HS-27A (cell line): ENCODE measurements around the gene RERE.

Source experiments
- DNase-seq: peaks from one replicate; pipeline ENCODE4 v3.0.0-alpha.2; 2012; ENCODE audit warnings: low read depth, missing footprints

The RERE gene

GRCh38 chr1:8363186-8363766, 454.2 kb downstream of the RERE start:
- no peak for DNase-seq

- DNase-seq: no peak
Observed at GRCh38 chr1:8362701-8363101, 454.7 kb downstream of the RERE start.

DNA sequence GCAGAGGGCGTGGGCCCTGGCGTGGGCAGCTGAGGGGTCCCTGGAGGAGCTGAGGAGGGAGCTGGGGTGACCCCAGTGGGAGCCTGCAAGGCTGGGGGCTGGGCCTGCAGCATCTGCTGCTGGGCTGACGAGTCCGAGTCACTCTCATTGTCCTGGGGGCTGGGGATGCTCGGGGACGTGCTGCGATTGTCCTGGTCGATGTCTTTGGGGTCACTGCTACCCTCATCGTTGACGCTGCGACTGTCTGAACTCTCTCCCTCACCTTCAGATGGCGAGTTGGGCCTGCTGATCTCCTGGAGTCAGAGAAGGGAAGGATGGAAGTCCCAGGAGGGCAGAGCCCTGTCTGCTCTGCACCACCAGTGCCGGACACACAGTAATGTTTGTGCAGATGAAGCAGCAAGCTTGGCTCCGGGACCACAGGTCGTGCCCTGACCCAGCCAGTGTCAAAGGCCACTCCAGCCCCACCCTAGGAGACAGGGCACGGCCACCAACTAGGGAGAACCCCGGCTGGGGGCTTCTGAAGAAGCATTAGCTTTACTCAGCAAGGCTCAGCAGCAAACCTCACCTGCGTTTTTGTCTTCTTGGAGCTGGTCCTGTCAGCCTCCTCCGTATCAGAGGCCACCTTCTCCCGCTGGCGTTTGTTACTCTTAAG, 456.1 kb downstream of the RERE start:
- DNase-seq: no peak

- no peak for DNase-seq
Observed at GRCh38 chr1:8360493-8361197, 456.8 kb downstream of the RERE start.

- no peak for DNase-seq
Observed at GRCh38 chr1:8359617-8360481, 457.6 kb downstream of the RERE start.

- DNase-seq: no peak
Observed at GRCh38 chr1:8358897-8359616, 458.4 kb downstream of the RERE start.

DNA sequence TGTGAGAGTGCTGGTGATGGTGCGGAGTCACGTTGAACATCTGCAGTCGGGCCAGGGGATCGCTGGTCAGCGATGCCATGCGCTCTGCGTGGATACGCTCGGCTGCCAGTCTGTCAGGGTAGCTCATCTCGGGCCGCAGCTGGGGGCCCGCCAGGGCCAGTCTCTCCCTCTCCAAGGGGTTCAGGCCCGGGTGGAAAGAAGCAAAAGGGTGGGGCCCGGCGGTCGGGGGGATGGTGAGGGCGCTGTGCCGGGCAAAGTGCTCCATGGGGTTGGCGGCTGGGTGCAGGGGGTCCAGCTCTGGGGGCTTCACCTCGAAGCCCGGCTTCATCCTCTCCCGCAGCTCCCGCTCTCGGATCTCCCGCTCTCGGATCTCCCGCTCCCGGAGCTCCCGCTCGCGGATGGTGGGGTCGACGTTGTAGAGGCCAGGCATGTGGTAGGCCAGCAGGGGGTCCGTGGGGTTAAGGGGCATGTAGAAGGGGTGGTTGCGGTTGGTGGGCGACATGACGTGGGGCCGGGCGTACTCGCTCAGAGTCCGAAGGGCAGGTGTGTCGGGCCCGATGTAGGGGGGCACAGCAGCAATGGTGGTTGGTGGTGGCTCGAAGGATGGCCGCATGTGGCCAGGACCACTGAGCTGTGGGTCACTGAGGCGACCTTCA, 459.1 kb downstream of the RERE start:
- DNase-seq: no peak

- no peak for DNase-seq
Observed at GRCh38 chr1:8357329-8358101, 459.9 kb downstream of the RERE start.

DNA sequence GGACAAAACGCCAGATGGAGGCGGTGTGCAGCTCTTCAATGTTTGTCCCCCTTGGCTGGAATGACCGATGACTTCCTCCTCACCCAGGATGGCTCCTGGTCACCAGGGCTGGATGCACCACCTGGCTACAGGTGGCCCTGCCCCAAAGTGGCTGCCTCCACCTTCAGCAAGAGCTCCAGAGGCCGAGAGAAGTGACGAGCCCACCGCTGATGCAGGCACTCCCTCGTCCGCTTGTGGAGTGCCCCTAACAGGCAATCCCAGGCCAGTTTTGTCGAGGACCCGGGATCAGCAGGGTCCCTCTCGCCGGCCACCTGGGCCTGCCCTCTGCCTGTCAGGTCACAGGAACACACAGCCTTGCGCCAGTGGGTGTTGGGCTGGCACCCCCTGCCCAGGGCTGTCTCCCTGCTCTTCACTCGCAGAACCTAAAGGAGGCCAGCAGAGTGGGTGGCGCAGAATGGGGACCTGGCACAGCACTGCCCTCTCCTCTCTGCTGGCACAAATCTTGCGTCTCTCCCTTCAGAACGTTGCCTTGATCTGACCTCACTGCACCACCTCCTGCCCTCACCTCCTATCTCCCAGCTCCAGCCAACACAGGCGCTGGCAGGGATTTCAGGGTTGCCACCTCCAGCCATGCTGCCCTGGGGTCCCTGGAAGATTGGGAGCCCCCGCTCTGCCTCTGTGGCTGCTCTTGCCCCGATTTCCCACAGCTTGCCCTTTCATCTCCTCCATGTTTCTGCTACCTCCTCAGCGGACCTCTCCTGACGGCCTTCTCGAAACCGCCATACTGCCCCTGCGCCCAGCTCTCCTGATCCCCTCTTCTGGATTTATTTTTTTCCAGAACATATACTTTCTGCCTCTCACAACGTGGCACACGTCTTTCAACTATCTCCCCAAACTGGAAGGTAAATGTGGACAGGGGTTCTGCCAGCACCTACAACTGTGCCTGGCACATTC, 460.9 kb downstream of the RERE start:
- DNase-seq: no peak

GRCh38 chr1:8355439-8356255, 461.8 kb downstream of the RERE start:
- DNase-seq: no peak

DNA sequence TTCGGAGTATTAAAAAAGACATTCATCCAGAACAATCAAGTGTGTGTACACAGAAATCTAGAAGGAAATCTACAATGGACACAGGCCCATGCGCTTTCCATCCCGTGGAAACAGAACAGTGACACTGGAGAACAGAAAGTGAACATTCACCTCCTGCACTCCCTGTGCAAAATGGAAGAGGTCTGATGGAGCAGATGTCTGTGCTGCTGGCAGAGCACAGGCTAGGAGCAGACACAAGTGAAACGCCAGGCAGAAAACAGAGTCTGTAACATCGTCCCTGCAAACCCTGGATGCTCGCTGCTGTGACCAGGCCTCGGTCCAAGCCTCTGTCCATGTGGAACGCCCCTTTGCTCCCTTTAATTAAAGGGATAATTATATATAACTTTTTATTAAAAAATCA, 463.4 kb downstream of the RERE start:
- no peak for DNase-seq

DNA sequence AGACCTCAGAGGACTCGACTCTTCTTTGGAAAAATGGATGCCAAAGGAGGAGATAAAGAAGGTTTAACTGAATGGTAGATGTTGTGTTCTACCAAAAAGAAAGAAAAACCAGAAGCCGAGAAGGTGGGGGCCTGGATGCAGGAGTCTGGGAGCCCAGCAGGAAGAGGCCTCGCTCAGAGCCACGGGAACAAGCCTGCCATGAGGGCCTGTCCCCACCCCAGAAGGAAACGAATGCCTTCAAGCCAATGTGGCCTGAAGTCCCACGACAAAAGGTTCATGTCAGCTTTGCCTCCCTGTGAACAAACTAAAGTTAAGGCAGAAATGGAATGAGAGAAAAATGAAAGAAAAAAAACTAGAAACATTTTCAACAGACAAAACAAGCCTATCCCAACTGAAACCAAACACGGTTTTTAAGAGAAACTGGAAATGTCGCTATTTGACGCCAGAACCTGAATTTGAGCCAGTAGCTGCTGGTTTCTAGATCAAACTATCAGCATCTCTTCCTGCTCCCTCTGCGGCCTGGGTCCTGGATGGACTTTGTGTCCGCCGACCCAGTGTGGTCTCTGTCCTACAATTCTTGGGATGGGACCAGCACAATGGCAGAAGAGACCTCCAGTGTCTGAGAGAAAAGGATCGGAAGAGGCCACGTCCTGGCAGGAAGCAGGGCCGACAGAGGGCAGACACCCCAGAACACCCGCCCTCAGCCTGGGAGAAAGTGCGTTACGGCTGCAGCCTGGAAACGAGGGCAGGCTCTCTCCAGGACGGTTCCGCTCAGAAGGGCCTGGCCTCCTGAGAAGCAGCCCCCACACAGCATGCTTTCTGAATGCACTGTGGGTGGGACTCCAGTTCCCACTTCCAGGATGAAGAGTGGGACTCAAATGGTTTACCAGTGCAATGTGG, 464.3 kb downstream of the RERE start:
- DNase-seq: no peak

- DNase-seq: no peak
Observed at GRCh38 chr1:8352471-8352845, 465.0 kb downstream of the RERE start.

DNA sequence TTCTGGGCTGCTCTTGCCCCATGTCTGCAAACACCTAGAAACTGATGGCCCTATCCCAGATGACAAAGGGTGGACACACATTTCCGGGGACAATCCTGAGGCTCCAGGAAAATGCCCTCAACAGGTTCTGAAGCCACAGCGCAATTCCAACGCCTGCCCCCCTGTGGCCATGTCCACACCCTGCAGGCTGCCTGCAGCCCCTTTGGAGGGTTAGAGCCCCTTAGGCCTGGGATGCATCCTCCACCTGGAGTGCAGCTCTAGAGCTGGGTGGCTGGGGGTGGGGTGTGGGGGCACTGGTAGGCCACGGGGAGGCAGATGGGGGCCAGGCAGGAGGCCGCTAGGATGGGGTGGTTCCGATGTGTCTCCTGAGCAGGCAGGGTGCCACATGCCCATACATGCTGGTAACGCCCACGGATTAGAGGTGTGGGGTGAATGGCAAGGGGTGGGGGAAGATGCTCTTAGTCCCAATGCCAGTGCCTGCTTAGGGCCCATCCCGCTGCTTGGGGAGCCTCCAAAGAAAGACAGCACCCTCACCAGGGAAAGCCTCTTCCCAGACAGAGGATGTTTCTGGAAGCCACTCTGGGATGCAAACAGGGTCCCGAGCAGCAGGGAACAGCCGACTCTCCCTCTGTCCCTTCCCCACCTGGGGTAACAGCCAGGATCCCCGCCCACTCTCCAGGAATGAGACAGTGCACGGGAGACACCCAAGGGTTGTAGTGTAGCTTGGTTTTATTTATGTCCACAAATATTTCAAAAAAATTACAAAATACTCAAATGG, 465.6 kb downstream of the RERE start:
- no peak for DNase-seq

GRCh38 chr1:8350914-8351684, 466.3 kb downstream of the RERE start:
- DNase-seq: no peak

DNA sequence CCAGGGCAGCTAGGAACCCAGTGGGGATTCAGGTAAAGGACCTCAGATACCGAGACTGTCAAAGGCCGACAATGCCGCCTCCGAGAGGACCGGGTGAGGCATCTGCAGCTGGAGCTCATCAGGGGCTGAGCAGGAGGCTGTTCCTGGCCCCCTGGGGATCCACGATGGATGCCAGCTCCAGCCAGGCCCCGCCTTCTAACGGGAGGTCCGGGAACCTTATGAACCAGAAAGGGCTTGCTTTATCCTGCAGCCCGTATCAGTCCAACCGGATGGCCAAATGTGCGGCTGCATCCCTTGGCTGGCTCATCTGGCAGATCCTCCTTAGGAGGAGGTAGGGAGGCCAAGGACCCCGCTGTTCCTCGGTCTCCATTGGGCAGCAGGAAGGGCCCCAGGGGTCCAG, 467.5 kb downstream of the RERE start:
- DNase-seq: no peak
